HG03045 (cell line): ENCODE measurements around the gene ZNF436.
"Not testable (repeated sequence)": the region's sequence is repeated elsewhere in the genome, so short reads cannot be mapped to it uniquely, and the experiment has no call there.

ENCODE experiments used
- ATAC-seq: cut with Tn5 transposase; IDR thresholded peaks from one replicate; pipeline ENCODE4 v1.9.1; 2021; ENCODE audit warnings: mild to moderate bottlenecking, moderate library complexity; ENCODE audit not compliant: unreplicated experiment

Gene ZNF436

DNA sequence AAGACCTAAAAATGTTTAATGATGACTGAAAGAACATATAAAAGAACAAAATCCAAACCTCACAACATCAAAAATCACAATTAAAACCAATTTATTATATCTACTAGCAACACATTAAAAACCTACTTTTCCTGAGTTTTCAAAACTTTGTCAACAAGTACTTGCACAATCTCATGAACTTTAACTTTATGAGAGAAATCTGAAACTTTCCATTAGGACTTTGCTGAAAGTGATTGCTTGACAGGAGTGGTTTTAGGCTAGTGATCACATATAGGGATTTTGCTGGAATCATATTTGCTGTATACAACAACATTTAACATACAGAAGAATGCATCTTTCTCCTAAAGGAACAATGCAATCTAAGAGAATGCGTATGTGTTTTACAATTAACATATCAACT lies 38.8 kb downstream of the ZNF436 start:
- no peak for ATAC-seq

DNA sequence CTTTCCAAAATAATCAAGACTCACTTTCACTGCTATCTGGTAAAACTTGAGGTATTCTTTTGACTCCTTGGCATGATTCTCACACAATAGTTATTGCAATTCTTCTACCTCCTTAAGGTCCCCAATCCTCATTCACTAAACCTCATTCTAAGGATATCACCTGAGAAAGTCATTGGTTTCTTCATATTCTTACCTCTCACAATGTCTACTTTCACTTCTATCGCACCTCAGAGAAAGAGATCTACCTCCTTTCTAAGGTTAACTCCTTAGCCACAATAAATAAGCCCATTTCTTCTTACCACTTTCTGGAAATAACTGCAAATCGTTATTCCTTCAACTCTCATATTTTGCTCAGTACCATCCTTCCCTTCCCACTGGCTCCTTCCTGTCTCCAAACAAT lies 44.2 kb downstream of the ZNF436 start:
- ATAC-seq, result no peak

DNA sequence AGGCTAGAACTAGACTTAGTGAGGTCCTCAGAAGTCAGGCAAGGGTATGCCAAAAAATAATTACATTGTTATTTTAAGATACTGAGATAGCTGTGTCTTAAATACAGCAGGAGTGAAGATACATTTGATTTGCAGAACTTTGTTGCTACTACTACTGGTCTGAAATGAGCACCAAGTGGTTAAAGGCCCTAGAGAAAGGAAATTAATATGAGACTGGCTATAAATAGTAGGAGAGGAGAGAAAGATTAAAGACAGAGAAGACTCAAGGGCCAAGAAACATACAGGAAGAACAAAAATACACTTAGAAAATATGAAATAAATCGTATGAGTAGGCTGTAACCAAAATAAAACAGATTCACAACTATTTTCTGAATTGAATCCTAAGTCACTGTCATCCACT lies 46.9 kb downstream of the ZNF436 start:
- no peak for ATAC-seq

DNA sequence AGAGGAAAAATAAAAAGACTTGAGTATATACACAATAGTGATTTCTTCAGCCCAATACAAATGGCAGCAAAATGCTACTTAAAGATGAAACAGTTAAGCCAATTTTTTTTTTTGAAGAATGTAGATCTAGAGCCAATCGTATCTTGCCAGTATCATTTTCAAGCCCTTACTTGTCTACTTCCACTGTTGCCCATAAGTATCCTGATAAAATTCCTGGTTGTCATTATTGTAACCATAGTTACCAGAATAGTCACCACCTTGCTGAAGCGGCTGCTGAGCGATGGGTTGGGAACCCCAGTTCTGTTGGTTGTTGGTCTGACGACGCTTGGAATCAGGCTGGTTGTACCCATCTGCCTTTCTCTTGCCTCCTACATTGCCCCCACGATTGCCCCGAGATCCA lies 59.4 kb downstream of the ZNF436 start:
- ATAC-seq, result not testable (repeated sequence)
